ENCODE data around the gene ARL10.

ARL10 gene

DNA sequence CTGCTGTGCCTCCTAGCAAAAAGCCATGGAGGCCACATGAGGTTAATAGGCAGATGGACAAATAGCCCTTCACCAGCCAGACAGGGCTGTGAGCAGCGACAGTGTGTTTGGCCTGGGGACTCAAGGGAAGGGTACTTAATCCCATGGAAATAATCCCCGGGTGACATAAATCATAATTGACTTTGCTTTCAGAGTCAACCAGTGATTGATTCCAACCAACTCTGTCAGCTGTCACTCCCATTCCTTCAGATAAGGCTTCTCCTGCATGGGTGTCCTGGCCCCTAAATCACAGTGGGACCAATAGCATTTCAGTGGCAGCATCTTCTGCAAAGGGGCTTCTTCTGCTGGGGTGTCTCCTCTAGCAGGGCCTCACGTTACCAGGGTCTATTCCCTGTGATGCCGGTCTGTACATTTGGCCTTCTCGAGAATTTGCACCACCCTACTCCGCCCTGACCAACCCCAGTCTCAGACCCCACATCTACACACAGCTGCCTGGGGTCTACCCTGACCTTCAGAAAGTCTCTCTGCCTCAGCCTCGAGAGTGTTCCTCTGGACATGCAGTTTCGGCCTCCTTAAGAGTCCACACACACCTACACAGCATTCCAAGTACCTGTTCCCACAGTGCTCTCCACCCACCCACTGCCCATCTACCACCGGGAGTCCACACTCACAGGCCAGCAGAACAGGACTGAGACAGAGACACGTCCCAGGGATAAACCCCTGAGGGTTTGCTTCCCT, 47.4 kb downstream of the ARL10 start:
- Histone ChIP-seq H3K9ac (ENCODE audit: low read depth in 1 of 2, low read length in 2 of 2) (no peak overlapping the region), H3K27me3 (ENCODE audit: control insufficient read depth in 2 of 2, insufficient read depth in 2 of 2, low read length in 2 of 2) (no peaks in the 10 kb centered on the region), H3K4me3 (ENCODE audit: low read length in 2 of 2) (no peak overlapping the region), H3K9me3 (ENCODE audit: control insufficient read depth in 2 of 2, low read length in 2 of 2) (no peaks in the 10 kb centered on the region), H3K4me1 (ENCODE audit: control insufficient read depth in 2 of 2, insufficient read depth in 2 of 2, low read length in 2 of 2) (peaks cover 26 to 39% of the 10 kb centered on the region in 2 donors), H3K27ac (ENCODE audit: low read depth in 2 of 2, low read length in 2 of 2) (peak overlapping the region in 1 of 2 donors; percentile 16), H3K36me3 (ENCODE audit: control insufficient read depth in 2 of 2, insufficient read depth in 2 of 2, low read length in 2 of 2) (peaks cover 8 to 26% of the 10 kb centered on the region in 2 donors)

DNA sequence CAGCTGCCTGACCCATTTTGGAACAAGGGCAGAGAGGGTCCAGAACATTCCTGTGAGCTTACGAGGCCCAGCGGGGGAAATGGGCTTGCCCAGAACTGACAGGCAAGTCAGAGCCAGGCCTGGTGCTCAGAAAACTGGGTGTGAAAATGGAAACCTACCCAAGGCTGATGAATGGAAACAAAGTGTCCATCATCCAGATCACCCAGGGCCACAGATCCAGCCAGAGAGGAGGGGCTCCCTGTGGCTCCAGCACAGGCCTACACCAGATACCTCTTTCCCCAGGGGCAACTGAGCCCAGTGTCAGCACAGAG, 47.9 kb downstream of the ARL10 start:
- Histone ChIP-seq H3K27ac (ENCODE audit: low read depth in 2 of 2, low read length in 2 of 2) (peak overlapping the region in 1 of 2 donors; percentile 16), H3K27me3 (ENCODE audit: control insufficient read depth in 2 of 2, insufficient read depth in 2 of 2, low read length in 2 of 2) (no peaks in the 10 kb centered on the region), H3K9ac (ENCODE audit: low read depth in 1 of 2, low read length in 2 of 2) (peak overlapping the region in 1 of 2 donors; percentile 97), H3K9me3 (ENCODE audit: control insufficient read depth in 2 of 2, low read length in 2 of 2) (no peaks in the 10 kb centered on the region), H3K4me1 (ENCODE audit: control insufficient read depth in 2 of 2, insufficient read depth in 2 of 2, low read length in 2 of 2) (peaks cover 26 to 39% of the 10 kb centered on the region in 2 donors), H3K4me3 (ENCODE audit: low read length in 2 of 2) (no peak overlapping the region), H3K36me3 (ENCODE audit: control insufficient read depth in 2 of 2, insufficient read depth in 2 of 2, low read length in 2 of 2) (peaks cover 6 to 21% of the 10 kb centered on the region in 2 donors)

DNA sequence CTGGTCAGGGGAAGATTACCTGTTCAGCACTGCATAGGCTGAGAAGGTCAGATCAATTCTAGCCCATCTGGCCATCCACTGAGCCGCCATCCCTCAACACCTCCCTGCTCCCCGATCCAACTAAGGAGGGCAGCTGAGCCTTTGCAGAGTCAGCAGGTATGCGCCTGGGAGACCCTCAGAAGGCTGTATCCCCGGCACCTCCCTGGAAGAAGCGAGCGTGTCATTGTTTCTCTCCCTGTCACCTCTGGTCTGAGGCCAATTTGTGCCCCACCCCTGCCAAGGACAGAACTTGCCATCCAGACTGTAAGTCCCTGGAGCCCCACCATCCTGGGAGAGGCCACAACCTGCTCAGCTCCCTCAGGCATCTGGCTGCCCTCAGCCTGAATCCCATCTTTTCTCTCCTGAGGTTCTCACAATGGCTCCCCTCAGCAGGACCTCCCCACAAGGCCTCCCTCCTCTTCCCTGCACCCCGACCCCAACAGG, 48.5 kb downstream of the ARL10 start:
- Histone ChIP-seq H3K9me3 (ENCODE audit: control insufficient read depth in 2 of 2, low read length in 2 of 2) (no peaks in the 10 kb centered on the region), H3K27me3 (ENCODE audit: control insufficient read depth in 2 of 2, insufficient read depth in 2 of 2, low read length in 2 of 2) (no peaks in the 10 kb centered on the region), H3K9ac (ENCODE audit: low read depth in 1 of 2, low read length in 2 of 2) (peak overlapping the region in 1 of 2 donors; percentile 97), H3K27ac (ENCODE audit: low read depth in 2 of 2, low read length in 2 of 2) (peak overlapping the region in 1 of 2 donors; percentile 24), H3K4me1 (ENCODE audit: control insufficient read depth in 2 of 2, insufficient read depth in 2 of 2, low read length in 2 of 2) (peaks cover 26 to 39% of the 10 kb centered on the region in 2 donors), H3K4me3 (ENCODE audit: low read length in 2 of 2) (no peak overlapping the region), H3K36me3 (ENCODE audit: control insufficient read depth in 2 of 2, insufficient read depth in 2 of 2, low read length in 2 of 2) (peaks cover 6 to 17% of the 10 kb centered on the region in 2 donors)

DNA sequence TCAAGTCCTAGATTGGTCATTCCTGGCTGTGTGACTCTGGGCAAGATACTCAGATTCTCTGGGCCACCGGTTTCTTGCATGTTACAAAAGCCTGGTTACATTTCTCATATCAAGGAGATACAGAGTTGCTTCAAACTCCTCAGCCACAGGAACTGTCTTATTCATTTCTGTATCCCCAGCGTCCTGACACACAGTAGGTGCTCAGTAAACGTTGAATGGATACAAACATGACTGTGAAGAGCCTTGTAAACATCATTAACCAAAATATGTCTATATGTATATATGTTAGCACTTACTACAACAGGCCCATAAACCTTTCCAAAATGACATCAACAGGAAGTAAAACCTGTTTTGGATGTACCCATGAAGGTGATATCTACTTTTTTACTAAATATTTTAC, 49.4 kb downstream of the ARL10 start:
- Histone ChIP-seq H3K9ac (ENCODE audit: low read depth in 1 of 2, low read length in 2 of 2) (peak overlapping the region; percentile 81 to 97), H3K4me3 (ENCODE audit: low read length in 2 of 2) (peak overlapping the region; percentile 89 to 93), H3K27ac (ENCODE audit: low read depth in 2 of 2, low read length in 2 of 2) (peak overlapping the region in 1 of 2 donors; percentile 84), H3K27me3 (ENCODE audit: control insufficient read depth in 2 of 2, insufficient read depth in 2 of 2, low read length in 2 of 2) (no peaks in the 10 kb centered on the region), H3K4me1 (ENCODE audit: control insufficient read depth in 2 of 2, insufficient read depth in 2 of 2, low read length in 2 of 2) (peaks cover 26 to 39% of the 10 kb centered on the region in 2 donors), H3K9me3 (ENCODE audit: control insufficient read depth in 2 of 2, low read length in 2 of 2) (no peaks in the 10 kb centered on the region), H3K36me3 (ENCODE audit: control insufficient read depth in 2 of 2, insufficient read depth in 2 of 2, low read length in 2 of 2) (peaks cover 6 to 12% of the 10 kb centered on the region in 2 donors)

- H3K27ac ChIP-seq (ENCODE audit: low read depth in 2 of 2, low read length in 2 of 2): peak overlapping the region; percentile 84 to 86
- no peaks in the 10 kb centered on the region for H3K9me3 ChIP-seq (ENCODE audit: control insufficient read depth in 2 of 2, low read length in 2 of 2)
- H3K27me3 ChIP-seq (ENCODE audit: control insufficient read depth in 2 of 2, insufficient read depth in 2 of 2, low read length in 2 of 2): no peaks in the 10 kb centered on the region
- H3K36me3 ChIP-seq (ENCODE audit: control insufficient read depth in 2 of 2, insufficient read depth in 2 of 2, low read length in 2 of 2): peaks cover 1 to 6% of the 10 kb centered on the region in 2 donors
- H3K9ac ChIP-seq (ENCODE audit: low read depth in 1 of 2, low read length in 2 of 2): peak overlapping the region; percentile 81 to 97
- peak overlapping the region; percentile 89 to 93 for H3K4me3 ChIP-seq (ENCODE audit: low read length in 2 of 2)
- peaks cover 26 to 39% of the 10 kb centered on the region in 2 donors for H3K4me1 ChIP-seq (ENCODE audit: control insufficient read depth in 2 of 2, insufficient read depth in 2 of 2, low read length in 2 of 2)
These were observed 50.1 kb downstream of the ARL10 start for GRCh38 chr5:176415240-176415951.

GRCh38 chr5:176415952-176416924, 51.0 kb downstream of the ARL10 start, which contains the start of gene CLTB:
CLTB (minus strand) TSS chr5:176416539; CDS start chr5:176416363, 176 bp downstream.
- no peaks in the 10 kb centered on the region for H3K27me3 ChIP-seq (ENCODE audit: control insufficient read depth in 2 of 2, insufficient read depth in 2 of 2, low read length in 2 of 2)
- H3K36me3 ChIP-seq (ENCODE audit: control insufficient read depth in 2 of 2, insufficient read depth in 2 of 2, low read length in 2 of 2): peaks cover 0 to 2% of the 10 kb centered on the region in 2 donors
- peaks cover 26 to 31% of the 10 kb centered on the region in 2 donors for H3K4me1 ChIP-seq (ENCODE audit: control insufficient read depth in 2 of 2, insufficient read depth in 2 of 2, low read length in 2 of 2)
- no peaks in the 10 kb centered on the region for H3K9me3 ChIP-seq (ENCODE audit: control insufficient read depth in 2 of 2, low read length in 2 of 2)
- H3K9ac ChIP-seq (ENCODE audit: low read depth in 1 of 2, low read length in 2 of 2): peak within 1 kb of the TSS; percentile 81 to 97
- H3K4me3 ChIP-seq (ENCODE audit: low read length in 2 of 2): peak within 1 kb of the TSS; percentile 89 to 93
- peak within 1 kb of the TSS; percentile 84 to 86 for H3K27ac ChIP-seq (ENCODE audit: low read depth in 2 of 2, low read length in 2 of 2)

GRCh38 chr5:176416965-176417364, 51.7 kb downstream of the ARL10 start:
- Histone ChIP-seq H3K27ac (ENCODE audit: low read depth in 2 of 2, low read length in 2 of 2) (peak overlapping the region; percentile 48 to 56), H3K9ac (ENCODE audit: low read depth in 1 of 2, low read length in 2 of 2) (peak overlapping the region; percentile 54 to 97), H3K27me3 (ENCODE audit: control insufficient read depth in 2 of 2, insufficient read depth in 2 of 2, low read length in 2 of 2) (no peaks in the 10 kb centered on the region), H3K4me1 (ENCODE audit: control insufficient read depth in 2 of 2, insufficient read depth in 2 of 2, low read length in 2 of 2) (peaks cover 26 to 29% of the 10 kb centered on the region in 2 donors), H3K9me3 (ENCODE audit: control insufficient read depth in 2 of 2, low read length in 2 of 2) (no peaks in the 10 kb centered on the region), H3K36me3 (ENCODE audit: control insufficient read depth in 2 of 2, insufficient read depth in 2 of 2, low read length in 2 of 2) (peaks cover 0 to 2% of the 10 kb centered on the region in 2 donors), H3K4me3 (ENCODE audit: low read length in 2 of 2) (peak overlapping the region; percentile 1 to 89)

GRCh38 chr5:176418251-176418650, 53.0 kb downstream of the ARL10 start:
- no peaks in the 10 kb centered on the region for H3K9me3 ChIP-seq (ENCODE audit: control insufficient read depth in 2 of 2, low read length in 2 of 2)
- H3K36me3 ChIP-seq (ENCODE audit: control insufficient read depth in 2 of 2, insufficient read depth in 2 of 2, low read length in 2 of 2): peaks cover 0 to 2% of the 10 kb centered on the region in 2 donors
- H3K27ac ChIP-seq (ENCODE audit: low read depth in 2 of 2, low read length in 2 of 2): peak overlapping the region in 1 of 2 donors; percentile 48
- no peaks in the 10 kb centered on the region for H3K27me3 ChIP-seq (ENCODE audit: control insufficient read depth in 2 of 2, insufficient read depth in 2 of 2, low read length in 2 of 2)
- no peak overlapping the region for H3K4me3 ChIP-seq (ENCODE audit: low read length in 2 of 2)
- H3K4me1 ChIP-seq (ENCODE audit: control insufficient read depth in 2 of 2, insufficient read depth in 2 of 2, low read length in 2 of 2): peaks cover 26 to 29% of the 10 kb centered on the region in 2 donors
- no peak overlapping the region for H3K9ac ChIP-seq (ENCODE audit: low read depth in 1 of 2, low read length in 2 of 2)

- H3K27me3 ChIP-seq (ENCODE audit: control insufficient read depth in 2 of 2, insufficient read depth in 2 of 2, low read length in 2 of 2): no peaks in the 10 kb centered on the region
- H3K4me3 ChIP-seq (ENCODE audit: low read length in 2 of 2): no peak overlapping the region
- no peaks in the 10 kb centered on the region for H3K36me3 ChIP-seq (ENCODE audit: control insufficient read depth in 2 of 2, insufficient read depth in 2 of 2, low read length in 2 of 2)
- no peaks in the 10 kb centered on the region for H3K9me3 ChIP-seq (ENCODE audit: control insufficient read depth in 2 of 2, low read length in 2 of 2)
- no peak overlapping the region for H3K27ac ChIP-seq (ENCODE audit: low read depth in 2 of 2, low read length in 2 of 2)
- peaks cover 15% of the 10 kb centered on the region in 2 donors for H3K4me1 ChIP-seq (ENCODE audit: control insufficient read depth in 2 of 2, insufficient read depth in 2 of 2, low read length in 2 of 2)
- no peak overlapping the region for H3K9ac ChIP-seq (ENCODE audit: low read depth in 1 of 2, low read length in 2 of 2)
These were observed 54.8 kb downstream of the ARL10 start for GRCh38 chr5:176420086-176420485.

All from mucosa of rectum (tissue), 2 donors.